A549 (cell line): ENCODE results near the gene RERE. TPM values are rescaled to one million over a fixed set of nuclear protein-coding genes. Genes with fewer than 3 reads are reported as not detected.

Source experiments
- ATAC-seq, 2 experiments: fragments of 200-7000 bp in 1 of 2; fragments of >200 bp in 1 of 2; cut with Nextera tagmentation in 1 of 2; cut with Tn5 transposase in 1 of 2; 3 replicates each; pipeline versions ENCODE4 v1.8.0 to v1.9.1; 2018 to 2020; ENCODE audit warnings: mild to moderate bottlenecking in 1 of 2, moderate library complexity in 1 of 2
- CTCF ChIA-PET: fragments of 300-600 bp; sonication (Branson Sonifier 250); formaldehyde crosslinking; extraction: SDS; loops from one replicate; lab custom pipeline; 2021; ENCODE audit warnings: antibody characterized with exemption, inconsistent platforms; lab: Yijun Ruan, JAX
- POLR2A ChIA-PET: fragments of 350-600 bp; formaldehyde crosslinking; extraction: SDS; loops from one replicate; lab custom pipeline; 2021; ENCODE audit warnings: antibody characterized with exemption, inconsistent platforms; lab: Yijun Ruan, JAX
- DNase-seq, 2 experiments: peaks; one replicate each; pipeline versions ENCODE4 v3.0.0 to v3.0.0-alpha.2; 2011 to 2016; ENCODE audit warnings: low read depth in 1 of 2, low spot score in 1 of 2
- FAIRE-seq: peaks from 2 replicates; lab custom pipeline; 2011; peaks lifted over from hg19 to GRCh38; lab: Jason Lieb, UNC
- H3K27ac ChIP-seq, 2 experiments: fragments of >200 bp; sonication (Bioruptor Twin); formaldehyde crosslinking; 3 replicates each; pipeline ENCODE4 v1.5.1; 2016 to 2017
- H3K4me1 ChIP-seq: fragments of >200 bp; sonication (Bioruptor Twin); formaldehyde crosslinking; 3 replicates; pipeline ENCODE4 v1.6.1; 2016
- H3K4me2 ChIP-seq: fragments of >200 bp; sonication (Bioruptor Twin); formaldehyde crosslinking; 3 replicates; pipeline ENCODE4 v1.6.1; 2016
- H3K4me3 ChIP-seq: fragments of >200 bp; sonication (Bioruptor Twin); formaldehyde crosslinking; 3 replicates; pipeline ENCODE4 v1.5.1; 2016
- H3K9me3 ChIP-seq: fragments of >200 bp; sonication (Bioruptor Twin); formaldehyde crosslinking; 3 replicates; pipeline ENCODE4 v1.6.1; 2016
- CHD4 ChIP-seq: fragments of 200-600 bp; sonication (generic); IDR thresholded peaks from 2 replicates; pipeline ENCODE4 v1.6.1; 2016; ENCODE audit warnings: antibody characterized with exemption, mild to moderate bottlenecking, borderline replicate concordance
- ESRRA ChIP-seq: fragments of 150-350 bp; IDR thresholded peaks from 2 replicates; pipeline ENCODE4 v1.6.1; 2014; ENCODE audit warnings: mild to moderate bottlenecking, low read length, borderline replicate concordance
- FOXS1 ChIP-seq: fragments of 250-450 bp; sonication (Bioruptor Pico); IDR thresholded peaks from 2 replicates; pipeline ENCODE4 v1.5.0; 2020; ENCODE audit warnings: mild to moderate bottlenecking, moderate library complexity
- HOXA7 ChIP-seq: fragments of 250-450 bp; sonication (Bioruptor Pico); IDR thresholded peaks from 2 replicates; pipeline ENCODE4 v1.5.0; 2020; ENCODE audit warnings: mild to moderate bottlenecking, moderate library complexity
- KDM1A ChIP-seq: fragments of 200-600 bp; sonication (generic); IDR thresholded peaks from 2 replicates; pipeline ENCODE4 v1.6.1; 2016; ENCODE audit warnings: low read depth, mild to moderate bottlenecking
- MAFK ChIP-seq: fragments of 450-650 bp; IDR thresholded peaks from 2 replicates; pipeline ENCODE4 v1.6.1; 2014; ENCODE audit not compliant: partially characterized antibody
- NFE2L2 ChIP-seq: fragments of 150-350 bp; conservative IDR thresholded peaks from 2 replicates; pipeline ENCODE4 v1.6.1; 2014; ENCODE audit warnings: low read length
- NR3C1 ChIP-seq: fragments of >200 bp; sonication (Bioruptor Twin); formaldehyde crosslinking; IDR thresholded peaks from 3 replicates; pipeline ENCODE4 v1.6.1; 2017
- PHF8 ChIP-seq: fragments of 200-600 bp; sonication (generic); IDR thresholded peaks from 2 replicates; pipeline ENCODE4 v1.6.1; 2016; ENCODE audit warnings: low read depth, mild to moderate bottlenecking, antibody characterized with exemption, moderate library complexity, borderline replicate concordance
- RNF2 ChIP-seq: fragments of 200-600 bp; sonication (generic); IDR thresholded peaks from 2 replicates; pipeline ENCODE4 v1.6.1; 2016; ENCODE audit warnings: low read depth, mild to moderate bottlenecking, antibody characterized with exemption, moderate library complexity, borderline replicate concordance
- SMC3 ChIP-seq: fragments of >200 bp; sonication (Bioruptor Twin); formaldehyde crosslinking; IDR thresholded peaks from 3 replicates; pipeline ENCODE4 v1.6.1; 2018; ENCODE audit warnings: inconsistent platforms
- TP53 ChIP-seq: fragments of 250-450 bp; sonication (Bioruptor Pico); IDR thresholded peaks from 2 replicates; pipeline ENCODE4 v1.5.0; 2021; ENCODE audit warnings: mild to moderate bottlenecking, moderate library complexity
- WGBS: methylation state at CpG from one replicate; pipeline ENCODE4 v1.1.6; 2017; ENCODE audit errors: missing lambda C conversion rate; 5-methylcytosine and 5-hydroxymethylcytosine counted together
- polyA plus RNA-seq, 4 experiments: library from polyadenylated mRNA; depleted of rRNA in 3 of 4; stranded (reverse); fragments of >200 nt; fragmentation: RNase III in 1 of 4; extraction: RNeasy Plus Mini Kit Qiagen cat#74134 plus additional on column Dnase treatment in 1 of 4; gene quantifications; 2 replicates in 3 of 4; 3 replicates in 1 of 4; pipeline ENCODE4 v1.2.3, GENCODE V29; 2011 to 2017
- TF ChIP-seq, protein P1 (sequence below): IDR thresholded peaks from 2 replicates; pipeline ENCODE4 v1.6.1; 2012
- TF ChIP-seq, protein P2 (sequence below): fragments of 150-350 bp; IDR thresholded peaks from 2 replicates; pipeline ENCODE4 v1.6.1; 2014; ENCODE audit warnings: low read depth, mild to moderate bottlenecking, low read length
- TF ChIP-seq, protein P3 (sequence below): fragments of >200 bp; sonication (Bioruptor Twin); formaldehyde crosslinking; IDR thresholded peaks from 3 replicates; pipeline ENCODE4 v1.6.1; 2016
- TF ChIP-seq, protein P4 (sequence below): fragments of 450-650 bp; IDR thresholded peaks from 2 replicates; pipeline ENCODE4 v1.6.1; 2014; ENCODE audit warnings: antibody characterized with exemption
- TF ChIP-seq, protein P5 (sequence below): IDR thresholded peaks from 2 replicates; pipeline ENCODE4 v1.6.1; 2012; ENCODE audit warnings: low read depth, borderline replicate concordance
- TF ChIP-seq, protein P6 (sequence below): fragments of 250-450 bp; sonication (Bioruptor Pico); IDR thresholded peaks from 2 replicates; pipeline ENCODE4 v1.5.0; 2021; ENCODE audit warnings: mild to moderate bottlenecking, moderate library complexity, borderline replicate concordance

RERE gene
- polyA plus RNA-seq, 2 of the 4 experiments (the other 2 are of a cell fraction): 12.6 to 28.6 TPM

DNA sequence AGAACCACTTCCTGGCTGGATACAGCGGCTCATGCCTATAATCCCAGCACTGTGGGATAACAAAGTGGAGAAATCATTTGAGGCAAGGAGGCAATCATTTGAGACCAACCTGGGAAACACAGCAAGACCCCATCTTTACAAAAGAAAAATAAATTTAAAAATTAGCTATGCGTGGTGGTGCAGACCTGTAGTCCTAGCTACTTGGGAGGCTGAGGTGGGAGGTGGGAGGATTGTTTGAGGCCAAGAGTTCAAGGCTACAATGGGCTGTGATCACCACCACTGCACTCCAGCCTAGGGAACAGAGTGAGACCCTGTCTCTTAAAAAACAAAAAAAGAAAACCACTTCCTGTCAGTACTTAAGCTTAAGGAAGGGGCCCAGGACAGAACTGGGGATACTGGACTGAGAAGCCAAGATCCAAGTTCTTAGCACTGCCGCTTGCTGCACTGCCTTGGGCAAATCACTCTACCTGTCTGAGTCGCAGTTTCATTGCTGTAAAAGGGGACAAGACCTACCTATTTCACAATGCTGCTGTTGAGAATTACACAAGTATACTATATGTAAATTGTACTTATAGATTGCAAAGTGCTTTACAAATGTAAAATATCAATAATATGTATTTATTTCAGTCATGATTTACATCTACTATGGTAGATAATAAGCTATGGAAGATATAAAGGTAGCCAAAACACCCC, 154.9 kb downstream of the RERE start:
- 96% methylated on average over 4 of the region's 4 CpGs for WGBS
- DNase-seq (no peak), FAIRE-seq (no peak), ATAC-seq (no peak)
- no peak overlapping the region for H3K4me3 ChIP-seq
- TF ChIP-seq, protein P1, sequence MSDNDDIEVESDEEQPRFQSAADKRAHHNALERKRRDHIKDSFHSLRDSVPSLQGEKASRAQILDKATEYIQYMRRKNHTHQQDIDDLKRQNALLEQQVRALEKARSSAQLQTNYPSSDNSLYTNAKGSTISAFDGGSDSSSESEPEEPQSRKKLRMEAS: no peak
- TF ChIP-seq, protein P2, sequence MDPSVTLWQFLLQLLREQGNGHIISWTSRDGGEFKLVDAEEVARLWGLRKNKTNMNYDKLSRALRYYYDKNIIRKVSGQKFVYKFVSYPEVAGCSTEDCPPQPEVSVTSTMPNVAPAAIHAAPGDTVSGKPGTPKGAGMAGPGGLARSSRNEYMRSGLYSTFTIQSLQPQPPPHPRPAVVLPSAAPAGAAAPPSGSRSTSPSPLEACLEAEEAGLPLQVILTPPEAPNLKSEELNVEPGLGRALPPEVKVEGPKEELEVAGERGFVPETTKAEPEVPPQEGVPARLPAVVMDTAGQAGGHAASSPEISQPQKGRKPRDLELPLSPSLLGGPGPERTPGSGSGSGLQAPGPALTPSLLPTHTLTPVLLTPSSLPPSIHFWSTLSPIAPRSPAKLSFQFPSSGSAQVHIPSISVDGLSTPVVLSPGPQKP: no peak
- TF ChIP-seq CHD4: no peak
- no peak for TF ChIP-seq NR3C1
- no peak for TF ChIP-seq FOXS1 (CRISPR knock-in tag)
- no peak for TF ChIP-seq TP53 (CRISPR knock-in tag)
- no peak for TF ChIP-seq MAFK
- TF ChIP-seq RNF2: no peak
- TF ChIP-seq, protein P3, sequence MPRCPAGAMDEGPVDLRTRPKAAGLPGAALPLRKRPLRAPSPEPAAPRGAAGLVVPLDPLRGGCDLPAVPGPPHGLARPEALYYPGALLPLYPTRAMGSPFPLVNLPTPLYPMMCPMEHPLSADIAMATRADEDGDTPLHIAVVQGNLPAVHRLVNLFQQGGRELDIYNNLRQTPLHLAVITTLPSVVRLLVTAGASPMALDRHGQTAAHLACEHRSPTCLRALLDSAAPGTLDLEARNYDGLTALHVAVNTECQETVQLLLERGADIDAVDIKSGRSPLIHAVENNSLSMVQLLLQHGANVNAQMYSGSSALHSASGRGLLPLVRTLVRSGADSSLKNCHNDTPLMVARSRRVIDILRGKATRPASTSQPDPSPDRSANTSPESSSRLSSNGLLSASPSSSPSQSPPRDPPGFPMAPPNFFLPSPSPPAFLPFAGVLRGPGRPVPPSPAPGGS: no peak
- TF ChIP-seq, protein P4, sequence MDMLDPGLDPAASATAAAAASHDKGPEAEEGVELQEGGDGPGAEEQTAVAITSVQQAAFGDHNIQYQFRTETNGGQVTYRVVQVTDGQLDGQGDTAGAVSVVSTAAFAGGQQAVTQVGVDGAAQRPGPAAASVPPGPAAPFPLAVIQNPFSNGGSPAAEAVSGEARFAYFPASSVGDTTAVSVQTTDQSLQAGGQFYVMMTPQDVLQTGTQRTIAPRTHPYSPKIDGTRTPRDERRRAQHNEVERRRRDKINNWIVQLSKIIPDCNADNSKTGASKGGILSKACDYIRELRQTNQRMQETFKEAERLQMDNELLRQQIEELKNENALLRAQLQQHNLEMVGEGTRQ: no peak
- TF ChIP-seq ESRRA: no peak
- no peaks in the 10 kb centered on the region for H3K9me3 ChIP-seq
- CTCF ChIA-PET: interaction anchor here (1.1 kb wide), 1 partner anchor 101 kb away, joined by 4 read pairs; no protein-coding TSS in a partner anchor
- H3K27ac ChIP-seq: peak overlapping the region; percentile 22 to 73; a peak in 4 of 6 replicates
- peaks cover 69% of the 10 kb centered on the region for H3K4me1 ChIP-seq
- POLR2A ChIA-PET: no interaction called here
- H3K4me2 ChIP-seq: peak overlapping the region; percentile 44

DNA sequence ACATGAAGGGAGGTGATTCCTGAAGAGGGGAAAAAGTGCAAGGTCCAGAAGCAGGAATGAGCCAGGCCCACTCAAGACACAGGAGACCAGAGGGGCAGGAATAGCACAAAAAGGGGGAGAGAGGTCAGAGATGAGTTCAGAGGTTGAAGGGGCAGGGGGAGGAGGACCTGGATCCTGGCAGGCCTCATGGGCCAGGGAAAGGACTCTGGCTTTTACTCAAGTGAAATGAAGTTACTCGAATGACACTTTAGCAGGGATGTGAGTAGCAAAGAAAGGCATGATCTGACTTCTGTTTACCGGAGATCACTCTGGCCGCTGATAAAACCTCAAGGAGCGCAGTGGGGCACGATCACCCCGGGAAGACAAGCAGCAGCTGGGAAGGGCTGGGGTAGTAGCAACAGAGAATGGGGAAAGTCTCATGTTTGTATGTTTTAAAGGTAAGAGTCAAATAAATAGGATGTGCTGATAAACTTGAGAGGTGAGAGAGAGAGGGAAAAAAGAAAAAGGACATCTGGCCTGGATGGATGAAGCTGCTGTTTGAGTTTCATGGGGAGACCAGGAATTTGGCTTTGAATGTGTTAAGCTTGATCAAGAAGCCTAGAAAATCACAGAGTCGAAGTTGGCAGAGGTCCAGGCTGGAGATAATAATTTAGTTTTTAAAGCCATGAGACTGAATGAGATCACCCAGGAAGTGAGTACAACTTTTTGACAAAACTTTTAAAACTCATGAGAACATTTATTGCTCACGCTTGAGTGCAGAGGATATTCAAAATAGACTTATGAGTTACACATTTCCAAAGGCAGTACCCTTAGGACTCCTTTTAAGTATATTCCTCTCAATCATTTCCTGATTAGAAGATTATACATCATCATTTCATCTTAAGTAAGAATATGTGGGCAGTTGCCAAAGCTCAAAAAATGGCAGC, 156.0 kb downstream of the RERE start:
- peak; percentile 35 to 43; a peak in 4 of 6 replicates for ATAC-seq
- Histone ChIP-seq H3K4me1 (peaks cover 59% of the 10 kb centered on the region), H3K4me3 (no peak overlapping the region), H3K9me3 (no peaks in the 10 kb centered on the region), H3K27ac (peak overlapping the region; percentile 3 to 73; a peak in 4 of 6 replicates), H3K4me2 (peak overlapping the region; percentile 44)
- TF ChIP-seq CHD4 (no peak), NFE2L2 (no peak), RNF2 (no peak), HOXA7 (CRISPR knock-in tag) (no peak), MAFK (no peak), SMC3 (no peak), KDM1A (no peak), PHF8 (no peak)
- TF ChIP-seq, protein P2: no peak
- TF ChIP-seq, protein P5, sequence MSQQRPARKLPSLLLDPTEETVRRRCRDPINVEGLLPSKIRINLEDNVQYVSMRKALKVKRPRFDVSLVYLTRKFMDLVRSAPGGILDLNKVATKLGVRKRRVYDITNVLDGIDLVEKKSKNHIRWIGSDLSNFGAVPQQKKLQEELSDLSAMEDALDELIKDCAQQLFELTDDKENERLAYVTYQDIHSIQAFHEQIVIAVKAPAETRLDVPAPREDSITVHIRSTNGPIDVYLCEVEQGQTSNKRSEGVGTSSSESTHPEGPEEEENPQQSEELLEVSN: no peak
- TF ChIP-seq, protein P6, sequence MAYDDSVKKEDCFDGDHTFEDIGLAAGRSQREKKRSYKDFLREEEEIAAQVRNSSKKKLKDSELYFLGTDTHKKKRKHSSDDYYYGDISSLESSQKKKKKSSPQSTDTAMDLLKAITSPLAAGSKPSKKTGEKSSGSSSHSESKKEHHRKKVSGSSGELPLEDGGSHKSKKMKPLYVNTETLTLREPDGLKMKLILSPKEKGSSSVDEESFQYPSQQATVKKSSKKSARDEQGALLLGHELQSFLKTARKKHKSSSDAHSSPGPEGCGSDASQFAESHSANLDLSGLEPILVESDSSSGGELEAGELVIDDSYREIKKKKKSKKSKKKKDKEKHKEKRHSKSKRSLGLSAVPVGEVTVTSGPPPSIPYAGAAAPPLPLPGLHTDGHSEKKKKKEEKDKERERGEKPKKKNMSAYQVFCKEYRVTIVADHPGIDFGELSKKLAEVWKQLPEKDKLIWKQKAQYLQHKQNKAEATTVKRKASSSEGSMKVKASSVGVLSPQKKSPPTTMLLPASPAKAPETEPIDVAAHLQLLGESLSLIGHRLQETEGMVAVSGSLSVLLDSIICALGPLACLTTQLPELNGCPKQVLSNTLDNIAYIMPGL (CRISPR knock-in tag): no peak
- CTCF ChIA-PET: interaction anchor here (0.7 to 1.2 kb wide), 2 partner anchors 10 to 19 kb away, joined by 3 read pairs; no protein-coding TSS in a partner anchor
- FAIRE-seq: no peak
- peak in 1 of 2 experiments; percentile 35 for DNase-seq
- WGBS: 36% methylated on average over 8 of the region's 8 CpGs
- POLR2A ChIA-PET: no interaction called here
